GM06990 (cell line): Measurements from ENCODE around the gene LY6G6C.
"Not testable (repeated sequence)": the region's sequence is repeated elsewhere in the genome, so short reads cannot be mapped to it uniquely, and the experiment has no call there.

Experiments
- DNase-seq: peaks from one replicate; pipeline ENCODE4 v3.0.0-alpha.2; 2011; ENCODE audit not compliant: insufficient read length; ENCODE audit errors: extremely low read depth
- H3K27me3 ChIP-seq: replicated peaks from 2 replicates; pipeline ENCODE4 v1.6.0; 2011; ENCODE audit warnings: low read length; ENCODE audit not compliant: control insufficient read depth, insufficient read depth
- H3K36me3 ChIP-seq: 2 replicates; pipeline ENCODE4 v1.5.1; 2011; ENCODE audit warnings: low read length; ENCODE audit not compliant: control insufficient read depth, insufficient read depth
- H3K4me3 ChIP-seq: replicated peaks from 2 replicates; pipeline ENCODE4 v1.5.1; 2011; ENCODE audit warnings: low read depth, mild to moderate bottlenecking, control low read depth, low read length
- TF ChIP-seq, protein P1 (sequence below): IDR thresholded peaks from 2 replicates; pipeline ENCODE4 v1.5.1; 2011; ENCODE audit warnings: low read length, control low read depth, mild to moderate bottlenecking, inconsistent platforms; ENCODE audit not compliant: insufficient read depth, poor library complexity, severe bottlenecking

Gene LY6G6C

DNA sequence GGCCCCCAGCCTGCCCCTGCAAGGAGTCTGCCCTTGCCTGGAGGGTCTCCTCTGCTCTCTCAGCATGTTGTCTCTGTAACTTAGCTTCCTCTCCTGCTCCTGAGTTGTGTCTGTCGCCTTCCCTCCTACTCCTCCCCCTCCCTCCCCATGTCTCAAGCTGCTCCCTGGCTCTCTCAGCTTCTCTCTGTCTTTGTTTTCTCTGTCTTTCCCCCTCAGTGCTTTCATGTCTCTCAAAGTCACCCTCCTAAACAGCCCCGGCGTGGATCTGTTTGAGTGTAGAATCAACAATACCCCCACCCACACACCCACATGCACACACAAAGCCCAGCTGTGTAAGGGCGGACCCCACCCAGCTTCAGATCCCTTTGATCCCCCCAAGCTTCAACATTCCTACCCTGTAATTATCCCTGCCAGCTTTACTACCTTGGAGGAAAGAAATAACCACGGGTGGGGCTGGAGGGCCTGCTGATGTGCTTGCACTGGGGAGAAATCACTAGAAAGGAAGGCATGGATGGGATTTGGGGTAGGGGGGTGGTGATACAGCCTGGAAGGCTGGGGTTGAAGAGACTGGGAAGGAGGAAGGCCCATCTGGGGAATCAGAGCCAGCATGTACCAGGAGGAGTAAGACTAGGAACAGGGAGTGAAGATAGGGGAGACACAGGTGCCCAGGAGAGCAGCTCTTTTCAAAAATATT is 7.4 kb downstream of the LY6G6C start:
- H3K27me3 ChIP-seq, result no peaks in the 10 kb centered on the region; the same call in 1 of the 2 replicates
- TF ChIP-seq, protein P1, sequence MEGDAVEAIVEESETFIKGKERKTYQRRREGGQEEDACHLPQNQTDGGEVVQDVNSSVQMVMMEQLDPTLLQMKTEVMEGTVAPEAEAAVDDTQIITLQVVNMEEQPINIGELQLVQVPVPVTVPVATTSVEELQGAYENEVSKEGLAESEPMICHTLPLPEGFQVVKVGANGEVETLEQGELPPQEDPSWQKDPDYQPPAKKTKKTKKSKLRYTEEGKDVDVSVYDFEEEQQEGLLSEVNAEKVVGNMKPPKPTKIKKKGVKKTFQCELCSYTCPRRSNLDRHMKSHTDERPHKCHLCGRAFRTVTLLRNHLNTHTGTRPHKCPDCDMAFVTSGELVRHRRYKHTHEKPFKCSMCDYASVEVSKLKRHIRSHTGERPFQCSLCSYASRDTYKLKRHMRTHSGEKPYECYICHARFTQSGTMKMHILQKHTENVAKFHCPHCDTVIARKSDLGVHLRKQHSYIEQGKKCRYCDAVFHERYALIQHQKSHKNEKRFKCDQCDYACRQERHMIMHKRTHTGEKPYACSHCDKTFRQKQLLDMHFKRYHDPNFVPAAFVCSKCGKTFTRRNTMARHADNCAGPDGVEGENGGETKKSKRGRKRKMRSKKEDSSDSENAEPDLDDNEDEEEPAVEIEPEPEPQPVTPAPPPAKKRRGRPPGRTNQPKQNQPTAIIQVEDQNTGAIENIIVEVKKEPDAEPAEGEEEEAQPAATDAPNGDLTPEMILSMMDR, result no peak
- DNase-seq, result no peak
- no peak overlapping the region for H3K4me3 ChIP-seq
- H3K36me3 ChIP-seq, result no peaks in the 10 kb centered on the region

DNA sequence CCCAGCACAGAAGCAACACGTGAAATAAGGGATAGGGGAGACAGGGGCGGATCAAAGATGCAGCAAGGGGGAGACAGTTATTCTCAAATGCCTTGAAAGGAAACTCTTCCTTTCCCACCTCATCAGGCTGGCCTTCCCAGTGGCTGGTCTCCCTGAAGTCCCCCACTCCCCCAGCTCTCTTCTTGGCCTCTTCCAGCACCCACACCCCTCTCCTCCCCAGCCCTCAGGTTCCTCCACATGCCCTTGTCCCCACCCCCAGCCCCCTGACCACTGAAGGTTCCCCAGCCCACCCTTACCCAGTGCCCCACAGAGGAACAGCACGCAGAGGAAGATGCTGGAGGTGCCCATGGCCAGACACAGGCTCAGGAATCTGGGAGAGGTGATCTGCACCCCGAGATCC is 8.1 kb downstream of the LY6G6C start:
- Histone ChIP-seq H3K27me3 (no peaks in the 10 kb centered on the region; the same call in 1 of the 2 replicates), H3K4me3 (no peak overlapping the region), H3K36me3 (no peaks in the 10 kb centered on the region)
- TF ChIP-seq, protein P1, result no peak
- DNase-seq, result no peak

DNA sequence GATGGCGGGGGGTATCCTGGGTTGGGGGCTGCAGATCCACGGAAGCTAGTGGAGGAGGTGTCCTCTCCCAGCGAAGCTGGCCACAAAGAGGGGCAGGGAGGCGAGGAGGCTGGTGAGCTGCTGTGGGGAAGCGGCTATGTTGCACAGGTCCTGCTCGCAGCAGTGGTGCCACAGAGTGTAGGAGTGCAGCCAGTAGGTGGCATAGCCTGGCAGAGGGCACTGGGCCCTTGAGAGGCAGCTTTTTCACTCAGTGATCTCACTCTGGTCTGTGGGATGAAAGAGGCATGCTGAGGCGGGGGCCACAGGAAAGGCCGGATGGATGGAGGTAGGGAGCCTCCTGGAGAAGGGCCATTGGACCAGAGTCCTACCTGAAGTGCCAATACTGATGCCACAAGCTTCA is 9.2 kb downstream of the LY6G6C start:
- no peaks in the 10 kb centered on the region for H3K36me3 ChIP-seq
- no peak for DNase-seq
- TF ChIP-seq, protein P1, result peak; percentile 21

DNA sequence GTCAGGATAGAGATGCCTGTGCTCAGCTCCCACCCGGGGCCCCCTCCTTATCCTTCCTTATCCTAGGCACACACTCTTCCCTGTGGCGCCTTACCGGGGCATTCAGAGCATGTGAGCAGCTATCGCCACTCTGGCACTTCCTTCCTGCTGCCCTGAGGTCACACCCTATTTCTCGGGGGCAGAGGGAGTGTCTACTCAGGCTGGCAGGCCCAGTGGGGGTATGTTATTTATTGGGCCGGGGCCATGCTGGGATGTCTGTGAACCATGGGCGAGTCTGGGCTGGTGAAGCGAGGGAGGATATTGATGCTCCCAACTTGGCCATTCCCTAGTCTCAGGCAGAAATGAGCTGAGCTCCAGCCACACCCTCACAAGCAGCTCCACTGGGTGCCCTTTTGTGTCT is 10.3 kb downstream of the LY6G6C start:
- TF ChIP-seq, protein P1, result no peak
- no peak for DNase-seq
- H3K4me3 ChIP-seq, result no peak overlapping the region
- no peaks in the 10 kb centered on the region; the same call in 1 of the 2 replicates for H3K27me3 ChIP-seq
- no peaks in the 10 kb centered on the region for H3K36me3 ChIP-seq

More for the DNA sequence above, 9.2 kb downstream of the LY6G6C start:
- Histone ChIP-seq H3K27me3 (no peaks in the 10 kb centered on the region; the same call in 1 of the 2 replicates), H3K4me3 (no peak overlapping the region)

DNA sequence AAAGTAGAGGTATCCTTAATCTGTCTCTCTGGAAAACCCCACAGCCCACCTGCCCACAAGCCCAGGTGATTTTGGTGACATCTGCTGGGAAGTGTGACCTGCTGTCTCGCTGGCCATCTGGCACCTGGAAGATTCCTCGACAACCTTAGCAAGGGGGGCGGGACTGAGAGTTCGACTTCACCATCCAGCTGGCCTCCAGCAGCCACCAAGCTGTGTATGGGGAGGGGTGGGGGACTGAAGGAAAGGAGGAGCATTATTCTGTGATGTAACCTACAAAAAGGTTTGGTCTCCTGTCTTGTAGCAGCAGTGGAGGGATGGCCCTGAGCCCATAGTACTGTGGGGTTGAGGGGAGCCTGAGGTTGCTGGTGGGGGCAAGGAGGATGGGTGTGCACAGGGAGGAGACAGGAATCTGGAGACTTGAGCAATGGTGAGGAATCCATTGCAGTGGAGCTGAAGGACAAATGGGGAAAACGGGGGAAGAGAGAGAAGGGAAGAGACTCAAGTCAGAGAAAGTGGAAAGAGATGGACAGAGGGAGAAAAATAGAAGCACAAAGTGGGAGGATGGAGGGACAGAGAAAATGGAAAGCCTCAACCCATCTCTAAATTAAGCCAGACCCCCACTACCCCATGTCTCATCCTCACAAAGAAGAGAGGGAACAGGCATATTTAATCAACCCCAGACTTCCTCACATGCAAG is 10.9 kb downstream of the LY6G6C start:
- TF ChIP-seq, protein P1, result no peak
- Histone ChIP-seq H3K27me3 (no peaks in the 10 kb centered on the region; the same call in 1 of the 2 replicates), H3K4me3 (no peak overlapping the region), H3K36me3 (no peaks in the 10 kb centered on the region)
- no peak for DNase-seq

DNA sequence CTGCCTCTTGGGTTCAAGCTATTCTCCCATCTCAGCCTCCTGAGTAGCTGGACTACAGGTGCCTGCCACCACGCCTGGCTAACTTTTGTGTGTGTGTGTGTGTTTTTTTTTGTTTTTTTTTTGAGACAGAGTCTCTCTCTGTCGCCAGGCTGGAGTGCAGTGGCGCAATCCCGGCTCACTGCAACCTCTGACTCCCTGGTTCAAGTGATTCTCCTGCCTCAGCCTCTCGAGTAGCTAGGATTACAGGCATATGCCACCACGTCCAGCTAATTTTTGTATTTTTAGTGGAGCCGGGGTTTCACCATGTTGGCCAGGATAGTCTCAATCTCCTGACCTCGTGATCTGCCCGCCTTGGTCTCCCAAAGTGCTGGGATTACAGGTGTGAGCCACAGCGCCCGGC is 12.4 kb downstream of the LY6G6C start:
- not testable (repeated sequence) for DNase-seq, H3K4me3 ChIP-seq, H3K36me3 ChIP-seq, H3K27me3 ChIP-seq
